ENCODE results near the gene CFAP74.
A peak's percentile ranks its signal among the peaks of the same experiment; 100 is the strongest.

Gene CFAP74

GRCh38 chr1:1973716-1974642, 29.6 kb downstream of the CFAP74 start:
- Histone ChIP-seq H2BK120ac (ENCODE audit: low read depth, low read length) (peak overlapping the region; percentile 47), H3K23ac (ENCODE audit: low read depth, low read length, poor library complexity) (peak overlapping the region; percentile 17), H3K9me3 (replicated peaks in 1 of 2; ENCODE audit: control insufficient read depth in 2 of 2, insufficient read depth in 1 of 2, low read depth in 1 of 2, low read length in 2 of 2) (peaks cover 7 to 16% of the 10 kb centered on the region in 2 donors), H2AFZ (ENCODE audit: low read length) (no peak overlapping the region), H3K27me3 (ENCODE audit: control insufficient read depth in 3 of 3, insufficient read depth in 3 of 3, low read depth in 1 of 3, low read length in 3 of 3) (peaks cover 0 to 18% (median 2%) of the 10 kb centered on the region in 3 experiments), H3K79me1 (ENCODE audit: low read depth, low read length) (peaks cover 3% of the 10 kb centered on the region), H3K18ac (ENCODE audit: low read length) (peak overlapping the region; percentile 87), H3K4me3 (ENCODE audit: low read length in 2 of 2) (no peak overlapping the region), H3K4me2 (ENCODE audit: insufficient read depth, low read length, poor library complexity, severe bottlenecking) (no peak overlapping the region), H2BK12ac (ENCODE audit: low read length) (peak overlapping the region; percentile 73), H3K4me1 (ENCODE audit: control insufficient read depth in 2 of 2, insufficient read depth in 1 of 2, low read depth in 1 of 2, low read length in 2 of 2) (peaks cover 0 to 17% of the 10 kb centered on the region in 2 donors), H3K14ac (ENCODE audit: low read length) (no peak overlapping the region), H4K8ac (ENCODE audit: low read depth, low read length) (peak overlapping the region; percentile 82), H3K36me3 (replicated peaks in 1 of 2; ENCODE audit: control insufficient read depth in 2 of 2, insufficient read depth in 2 of 2, low read length in 2 of 2) (no peaks in the 10 kb centered on the region), H3K9ac (ENCODE audit: low read depth, low read length, poor library complexity) (peak overlapping the region; percentile 72), H4K91ac (ENCODE audit: low read depth, low read length, poor library complexity) (no peak overlapping the region), H3K27ac (replicated peaks; ENCODE audit: low read length) (no peak overlapping the region), H2AK5ac (ENCODE audit: low read depth, low read length) (peak overlapping the region; percentile 97), H3K4ac (ENCODE audit: low read length) (no peak overlapping the region), H2BK5ac (ENCODE audit: low read length) (peak overlapping the region; percentile 87), H2BK15ac (ENCODE audit: low read length) (peak overlapping the region; percentile 24)
- no CpG with 5 or more reads among the region's 34 CpGs for WGBS, 2 donors (ENCODE audit: extremely low coverage in 2 of 2, insufficient read length in 2 of 2, insufficient replicate concordance in 1 of 2)
- DNase-seq (ENCODE audit: low spot score) = no peak

- Histone ChIP-seq H2BK120ac (ENCODE audit: low read depth, low read length) (peak overlapping the region; percentile 61), H4K8ac (ENCODE audit: low read depth, low read length) (peak overlapping the region; percentile 82), H3K4me3 (ENCODE audit: low read length in 2 of 2) (no peak overlapping the region), H3K18ac (ENCODE audit: low read length) (peak overlapping the region; percentile 87), H3K27ac (replicated peaks; ENCODE audit: low read length) (no peak overlapping the region), H3K9me3 (replicated peaks in 1 of 2; ENCODE audit: control insufficient read depth in 2 of 2, insufficient read depth in 1 of 2, low read depth in 1 of 2, low read length in 2 of 2) (peaks cover 7 to 12% of the 10 kb centered on the region in 2 donors), H3K36me3 (replicated peaks in 1 of 2; ENCODE audit: control insufficient read depth in 2 of 2, insufficient read depth in 2 of 2, low read length in 2 of 2) (no peaks in the 10 kb centered on the region), H3K4ac (ENCODE audit: low read length) (peak overlapping the region; percentile 89), H3K79me1 (ENCODE audit: low read depth, low read length) (peaks cover 3% of the 10 kb centered on the region), H2AK5ac (ENCODE audit: low read depth, low read length) (peak overlapping the region; percentile 99), H2BK5ac (ENCODE audit: low read length) (peak overlapping the region; percentile 87), H2BK12ac (ENCODE audit: low read length) (peak overlapping the region; percentile 73), H3K14ac (ENCODE audit: low read length) (peak overlapping the region; percentile 82), H3K23ac (ENCODE audit: low read depth, low read length, poor library complexity) (peak overlapping the region; percentile 73), H2AFZ (ENCODE audit: low read length) (no peak overlapping the region), H3K4me2 (ENCODE audit: insufficient read depth, low read length, poor library complexity, severe bottlenecking) (no peak overlapping the region), H2BK15ac (ENCODE audit: low read length) (peak overlapping the region; percentile 89), H3K4me1 (ENCODE audit: control insufficient read depth in 2 of 2, insufficient read depth in 1 of 2, low read depth in 1 of 2, low read length in 2 of 2) (peaks cover 0 to 17% of the 10 kb centered on the region in 2 donors), H3K27me3 (ENCODE audit: control insufficient read depth in 3 of 3, insufficient read depth in 3 of 3, low read depth in 1 of 3, low read length in 3 of 3) (peaks cover 0 to 18% (median 2%) of the 10 kb centered on the region in 3 experiments), H4K91ac (ENCODE audit: low read depth, low read length, poor library complexity) (no peak overlapping the region), H3K9ac (ENCODE audit: low read depth, low read length, poor library complexity) (peak overlapping the region; percentile 72)
- no peak for DNase-seq (ENCODE audit: low spot score)
- WGBS, 2 donors (ENCODE audit: extremely low coverage in 2 of 2, insufficient read length in 2 of 2, insufficient replicate concordance in 1 of 2) = no CpG with 5 or more reads among the region's 22 CpGs
Measured at GRCh38 chr1:1972976-1973715, 30.4 kb downstream of the CFAP74 start.

- Histone ChIP-seq H3K9me3 (replicated peaks in 1 of 2; ENCODE audit: control insufficient read depth in 2 of 2, insufficient read depth in 1 of 2, low read depth in 1 of 2, low read length in 2 of 2) (peaks cover 7 to 12% of the 10 kb centered on the region in 2 donors), H2BK5ac (ENCODE audit: low read length) (no peak overlapping the region), H3K79me1 (ENCODE audit: low read depth, low read length) (peaks cover 3% of the 10 kb centered on the region), H3K36me3 (replicated peaks in 1 of 2; ENCODE audit: control insufficient read depth in 2 of 2, insufficient read depth in 2 of 2, low read length in 2 of 2) (no peaks in the 10 kb centered on the region), H2BK12ac (ENCODE audit: low read length) (no peak overlapping the region), H3K4me1 (ENCODE audit: control insufficient read depth in 2 of 2, insufficient read depth in 1 of 2, low read depth in 1 of 2, low read length in 2 of 2) (peaks cover 0 to 12% of the 10 kb centered on the region in 2 donors), H2AK5ac (ENCODE audit: low read depth, low read length) (peak overlapping the region; percentile 93), H3K4ac (ENCODE audit: low read length) (no peak overlapping the region), H3K4me2 (ENCODE audit: insufficient read depth, low read length, poor library complexity, severe bottlenecking) (no peak overlapping the region), H3K27ac (replicated peaks; ENCODE audit: low read length) (no peak overlapping the region), H3K18ac (ENCODE audit: low read length) (no peak overlapping the region), H4K91ac (ENCODE audit: low read depth, low read length, poor library complexity) (no peak overlapping the region), H2BK120ac (ENCODE audit: low read depth, low read length) (no peak overlapping the region), H2BK15ac (ENCODE audit: low read length) (no peak overlapping the region), H3K14ac (ENCODE audit: low read length) (no peak overlapping the region), H3K23ac (ENCODE audit: low read depth, low read length, poor library complexity) (peak overlapping the region; percentile 49), H3K9ac (ENCODE audit: low read depth, low read length, poor library complexity) (no peak overlapping the region), H4K8ac (ENCODE audit: low read depth, low read length) (no peak overlapping the region), H2AFZ (ENCODE audit: low read length) (no peak overlapping the region), H3K27me3 (ENCODE audit: control insufficient read depth in 3 of 3, insufficient read depth in 3 of 3, low read depth in 1 of 3, low read length in 3 of 3) (peaks cover 0 to 18% (median 2%) of the 10 kb centered on the region in 3 experiments), H3K4me3 (ENCODE audit: low read length in 2 of 2) (no peak overlapping the region)
- WGBS, 2 donors (ENCODE audit: extremely low coverage in 2 of 2, insufficient read length in 2 of 2, insufficient replicate concordance in 1 of 2) = no CpG with 5 or more reads among the region's 21 CpGs
- DNase-seq (ENCODE audit: low spot score) = no peak
Measured at GRCh38 chr1:1971688-1972087, 31.9 kb downstream of the CFAP74 start.

All from neuronal stem cell (in vitro differentiated cells).